Neural progenitor cell (in vitro differentiated cells): ENCODE results near the gene TMEM234.

Experiments used
- EZH2 ChIP-seq: fragments of 200-600 bp; sonication (generic); IDR thresholded peaks from 2 replicates; pipeline ENCODE4 v1.6.1; 2017; ENCODE audit warnings: antibody characterized with exemption, mild to moderate bottlenecking, moderate library complexity
- EZH2phosphoT487 ChIP-seq: fragments of 200-600 bp; sonication (generic); IDR thresholded peaks from 2 replicates; pipeline ENCODE4 v1.6.1; 2017; ENCODE audit warnings: antibody characterized with exemption
- TF ChIP-seq, protein P1 (sequence below): fragments of 200-600 bp; sonication (generic); IDR thresholded peaks from 2 replicates; pipeline ENCODE4 v1.5.1; 2017; ENCODE audit warnings: antibody characterized with exemption, mild to moderate bottlenecking

DNA sequence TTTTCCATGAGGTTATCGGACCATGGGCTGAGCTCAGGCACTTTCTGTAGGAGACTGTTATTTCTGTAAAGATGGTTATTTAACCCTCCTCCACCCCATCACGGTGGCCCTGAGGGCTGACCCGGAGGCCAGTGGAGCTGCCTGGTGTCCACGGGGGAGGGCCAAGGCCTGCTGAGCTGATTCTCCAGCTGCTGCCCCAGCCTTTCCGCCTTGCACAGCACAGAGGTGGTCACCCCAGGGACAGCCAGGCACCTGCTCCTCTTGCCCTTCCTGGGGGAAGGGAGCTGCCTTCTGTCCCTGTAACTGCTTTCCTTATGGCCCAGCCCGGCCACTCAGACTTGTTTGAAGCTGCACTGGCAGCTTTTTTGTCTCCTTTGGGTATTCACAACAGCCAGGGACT, 24.3 kb downstream of the TMEM234 start:
- TF ChIP-seq, protein P1, sequence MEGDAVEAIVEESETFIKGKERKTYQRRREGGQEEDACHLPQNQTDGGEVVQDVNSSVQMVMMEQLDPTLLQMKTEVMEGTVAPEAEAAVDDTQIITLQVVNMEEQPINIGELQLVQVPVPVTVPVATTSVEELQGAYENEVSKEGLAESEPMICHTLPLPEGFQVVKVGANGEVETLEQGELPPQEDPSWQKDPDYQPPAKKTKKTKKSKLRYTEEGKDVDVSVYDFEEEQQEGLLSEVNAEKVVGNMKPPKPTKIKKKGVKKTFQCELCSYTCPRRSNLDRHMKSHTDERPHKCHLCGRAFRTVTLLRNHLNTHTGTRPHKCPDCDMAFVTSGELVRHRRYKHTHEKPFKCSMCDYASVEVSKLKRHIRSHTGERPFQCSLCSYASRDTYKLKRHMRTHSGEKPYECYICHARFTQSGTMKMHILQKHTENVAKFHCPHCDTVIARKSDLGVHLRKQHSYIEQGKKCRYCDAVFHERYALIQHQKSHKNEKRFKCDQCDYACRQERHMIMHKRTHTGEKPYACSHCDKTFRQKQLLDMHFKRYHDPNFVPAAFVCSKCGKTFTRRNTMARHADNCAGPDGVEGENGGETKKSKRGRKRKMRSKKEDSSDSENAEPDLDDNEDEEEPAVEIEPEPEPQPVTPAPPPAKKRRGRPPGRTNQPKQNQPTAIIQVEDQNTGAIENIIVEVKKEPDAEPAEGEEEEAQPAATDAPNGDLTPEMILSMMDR = no peak
- TF ChIP-seq EZH2 (no peak), EZH2phosphoT487 (no peak)
